SW480 (cell line): ENCODE results near the gene CPXM2.

Source experiments
- DNase-seq: peaks from one replicate; pipeline ENCODE4 v3.0.0-alpha.2; 2016; ENCODE audit warnings: low spot score

Gene CPXM2

DNA sequence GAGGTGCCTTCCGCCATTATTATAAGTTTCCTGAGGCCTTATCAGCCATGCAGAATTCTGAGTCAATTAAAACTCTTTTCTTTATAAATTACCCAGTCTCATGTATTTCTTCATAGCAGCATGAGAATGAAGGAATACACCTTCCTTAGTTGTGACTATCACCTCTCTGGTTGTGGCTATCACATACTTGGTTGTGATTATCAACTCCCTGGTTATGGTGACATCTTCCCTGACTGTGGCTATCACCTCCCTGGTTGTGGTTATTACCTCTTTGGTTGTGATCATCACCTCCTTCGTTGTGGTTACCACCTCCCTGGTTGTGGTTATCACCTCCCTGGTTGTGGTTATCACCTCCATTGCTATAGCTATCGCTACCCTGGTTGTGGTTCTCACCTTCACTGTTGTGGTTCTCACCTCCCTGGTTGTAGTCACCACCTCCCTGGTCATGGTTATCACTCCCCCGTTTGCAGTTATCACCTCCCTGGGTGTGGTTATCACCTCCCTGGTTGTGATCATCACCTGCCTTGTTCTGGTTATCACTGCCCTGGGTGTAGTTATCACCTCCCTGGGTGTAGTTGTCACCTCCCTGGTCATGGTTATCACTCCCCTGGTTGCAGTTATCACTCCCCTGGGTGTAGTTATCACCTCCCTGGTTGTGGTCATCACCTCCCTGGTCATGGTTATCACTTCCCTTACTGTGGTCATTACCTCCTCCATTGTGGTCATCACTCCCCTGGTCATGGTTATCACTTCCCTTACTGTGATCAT, 119.5 kb downstream of the CPXM2 start:
- no peak for DNase-seq

DNA sequence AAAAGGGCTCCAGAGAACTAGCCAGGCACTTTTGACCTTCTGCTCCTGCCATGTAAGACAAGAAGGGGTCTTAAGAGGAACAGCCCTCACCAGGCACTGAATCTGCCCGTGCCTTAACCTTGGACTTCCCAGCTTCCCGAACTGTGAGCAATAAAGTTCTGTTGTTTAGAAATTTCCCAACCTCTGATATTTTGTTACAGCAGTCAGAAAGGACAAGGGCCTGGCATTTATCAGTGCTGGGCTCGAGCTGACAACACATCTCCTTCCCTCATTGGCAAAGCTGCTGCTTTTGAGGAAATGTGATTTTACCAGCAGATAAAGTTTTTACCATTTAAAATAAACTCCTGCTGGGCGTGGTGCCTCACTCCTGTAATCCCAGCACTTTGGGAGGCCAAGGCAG, 122.0 kb downstream of the CPXM2 start:
- DNase-seq = no peak

DNA sequence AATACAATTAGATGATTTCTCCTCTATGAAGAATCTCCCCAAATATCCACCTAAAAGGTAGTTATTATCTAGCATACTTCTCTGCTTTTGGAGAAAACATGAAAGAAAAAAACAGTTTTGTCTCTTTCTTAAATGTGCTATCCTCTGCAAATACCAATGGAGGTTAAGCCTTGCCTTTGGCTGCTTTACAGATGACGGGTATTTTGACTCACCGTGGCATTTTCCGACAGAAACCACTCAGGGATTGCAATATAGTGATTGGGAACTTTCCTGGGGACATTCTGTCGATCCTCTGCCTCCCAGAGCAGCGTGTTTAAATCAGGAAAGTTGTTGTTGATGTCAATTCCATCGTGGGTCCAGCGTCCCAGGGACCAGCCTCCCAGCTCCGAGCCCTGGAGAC, 124.8 kb downstream of the CPXM2 start:
- no peak for DNase-seq

DNA sequence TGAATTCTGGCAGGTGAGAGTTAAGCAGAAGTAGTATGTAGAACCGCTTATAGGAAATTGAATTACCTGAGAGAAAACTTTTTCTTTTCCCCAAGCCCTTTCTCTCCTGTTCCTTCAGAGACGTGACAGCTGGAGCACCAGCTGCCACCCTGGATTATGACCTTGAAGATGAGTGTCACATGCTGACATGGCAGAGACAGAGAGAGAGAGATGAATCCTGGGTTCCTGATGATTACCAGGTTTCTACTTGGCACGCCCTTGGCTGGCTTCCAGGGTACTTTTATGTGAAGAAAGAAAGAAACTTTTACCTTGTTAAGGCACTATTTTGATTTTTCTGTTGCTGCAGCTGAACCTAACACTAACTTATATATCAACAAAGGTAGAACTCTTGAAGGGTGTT, 125.6 kb downstream of the CPXM2 start:
- no peak for DNase-seq

DNA sequence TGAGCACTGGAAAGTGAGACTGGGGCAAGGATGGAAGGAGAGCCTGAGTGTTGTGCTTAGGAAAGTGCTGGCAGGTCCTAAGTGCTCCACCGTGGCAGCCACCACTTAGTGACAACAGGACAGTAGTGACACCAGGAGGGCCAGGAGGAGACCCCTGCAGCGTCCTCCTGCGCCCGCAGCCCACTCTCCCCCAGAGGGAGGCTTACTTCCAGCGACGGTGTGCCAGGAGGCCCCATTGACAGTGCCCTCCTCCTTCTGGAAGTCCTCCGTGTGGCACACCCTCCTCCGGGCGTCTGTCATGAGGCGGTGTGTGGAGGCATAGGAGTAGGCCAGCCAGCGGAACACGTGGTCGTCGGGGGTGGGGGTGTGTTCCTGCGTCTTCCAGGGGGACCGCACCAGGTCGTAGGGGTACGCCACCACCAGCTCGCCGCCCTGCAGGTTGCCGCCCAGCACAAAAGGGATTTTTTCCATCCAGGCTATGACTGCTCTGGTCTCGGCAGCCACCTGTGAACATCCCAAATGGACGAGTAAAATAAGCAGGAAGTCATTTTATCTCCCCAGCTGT, 129.9 kb downstream of the CPXM2 start:
- DNase-seq = no peak

DNA sequence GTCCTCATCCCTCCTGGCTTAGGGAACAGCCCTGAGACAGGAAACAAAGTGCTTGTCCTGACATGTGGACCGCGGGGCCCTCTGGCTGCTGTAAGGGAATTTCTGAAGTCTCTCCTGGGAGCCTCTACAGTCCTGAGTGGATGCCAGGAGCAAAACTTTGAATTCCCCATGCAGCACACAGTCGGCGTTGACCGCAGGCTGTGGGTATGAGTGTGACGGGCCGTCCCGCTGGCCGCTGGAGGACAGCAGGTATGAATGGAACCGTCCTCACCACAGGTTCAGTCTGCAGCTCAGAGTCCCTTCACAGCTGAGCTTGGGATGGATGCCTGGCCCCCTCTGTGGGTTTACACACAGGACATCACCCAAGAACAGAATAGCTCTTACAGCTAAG, 130.6 kb downstream of the CPXM2 start:
- DNase-seq = no peak

DNA sequence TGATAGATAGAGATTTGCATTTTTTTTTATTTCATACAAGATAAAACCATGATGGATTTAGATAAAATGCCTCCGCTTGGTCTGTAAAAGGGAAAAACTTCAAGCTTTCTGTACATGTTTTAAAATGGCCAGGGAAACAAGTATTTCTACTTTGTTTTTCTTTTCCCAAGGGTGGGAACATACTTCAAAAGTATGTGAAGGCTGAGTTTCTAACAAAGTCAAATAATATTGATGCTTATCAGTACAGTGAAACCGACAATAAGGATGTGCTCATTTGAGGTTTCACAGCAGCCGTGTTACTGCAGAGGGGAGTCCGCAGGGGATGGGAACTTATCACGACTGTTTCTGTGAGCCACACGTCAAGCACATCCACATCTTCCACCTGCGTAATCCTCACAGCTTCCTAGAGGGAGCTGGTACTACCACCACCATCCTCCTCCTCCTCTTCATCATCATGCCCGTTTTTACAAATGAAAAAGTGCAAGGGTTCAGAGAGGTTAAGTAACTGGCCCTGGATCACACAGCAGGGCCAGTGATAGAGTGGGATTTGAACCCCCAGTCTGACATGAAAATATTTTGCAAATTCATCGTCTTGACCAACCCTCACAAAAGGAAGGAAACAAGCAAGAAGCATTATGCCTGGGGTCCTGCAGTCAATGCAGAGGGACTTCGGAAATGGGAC, 131.1 kb downstream of the CPXM2 start:
- DNase-seq = no peak

DNA sequence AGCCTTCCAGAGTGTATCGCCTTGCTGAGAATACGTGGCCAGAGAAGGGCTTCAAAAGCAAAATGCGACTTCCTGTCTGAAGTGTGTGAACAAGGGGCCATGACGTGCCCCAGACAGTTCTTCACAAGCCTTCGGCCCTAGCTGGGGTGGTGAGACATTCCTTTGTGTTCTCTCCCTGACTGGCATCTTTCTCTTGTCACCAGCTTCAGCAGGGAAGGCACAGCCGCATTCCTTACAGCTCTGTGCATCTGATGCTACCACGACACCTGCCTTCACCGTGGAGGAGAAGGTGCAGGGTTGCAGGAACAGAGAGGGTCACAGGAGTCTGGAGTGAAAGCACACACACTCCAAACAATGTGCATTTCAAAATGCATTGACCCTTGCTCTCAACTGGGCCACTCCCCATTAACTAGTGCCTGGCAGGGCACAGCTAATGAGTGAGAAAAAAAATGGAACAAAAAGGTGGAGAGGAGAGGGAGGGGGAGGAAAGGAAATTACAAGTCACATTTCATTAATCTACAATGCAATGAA, 132.0 kb downstream of the CPXM2 start:
- DNase-seq = peak; percentile 32

DNA sequence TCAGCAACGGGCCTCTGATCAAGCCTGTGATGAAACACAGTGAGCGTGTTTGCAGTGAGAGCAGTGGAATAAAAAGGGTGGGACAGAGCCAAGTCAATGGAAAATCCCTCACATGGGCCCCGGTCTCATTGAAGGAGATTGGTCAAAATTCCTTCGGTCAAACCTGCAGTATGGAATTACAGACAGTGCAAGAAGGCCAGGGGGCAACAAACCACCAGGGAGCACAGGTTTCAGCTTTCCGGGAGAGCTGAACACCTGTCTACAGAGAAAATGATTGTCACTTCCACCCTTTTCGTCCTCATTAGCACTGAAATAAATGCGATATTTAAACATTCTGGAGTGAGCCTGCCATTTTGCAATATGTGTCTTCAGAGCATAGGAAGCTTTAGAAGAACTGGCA, 132.6 kb downstream of the CPXM2 start:
- DNase-seq = no peak

DNA sequence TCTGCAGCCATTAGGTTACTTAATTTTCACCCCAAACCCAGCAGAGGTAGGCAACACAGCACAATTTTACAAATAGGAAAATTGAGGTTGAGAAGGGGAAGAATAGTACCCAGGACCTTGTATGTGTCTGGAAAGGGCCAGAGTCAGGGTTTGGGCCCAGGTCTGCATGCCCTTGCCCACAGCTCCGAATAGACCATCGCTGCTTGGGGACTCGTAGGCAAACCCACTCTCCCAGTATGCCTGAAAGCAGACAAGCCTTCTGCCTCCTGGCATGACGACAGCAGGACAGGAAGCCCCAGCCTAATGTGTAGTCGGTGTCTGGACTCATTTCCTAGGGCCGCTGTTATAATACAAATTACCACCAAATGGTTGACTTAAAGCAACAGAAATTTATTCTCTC, 133.8 kb downstream of the CPXM2 start:
- no peak for DNase-seq

DNA sequence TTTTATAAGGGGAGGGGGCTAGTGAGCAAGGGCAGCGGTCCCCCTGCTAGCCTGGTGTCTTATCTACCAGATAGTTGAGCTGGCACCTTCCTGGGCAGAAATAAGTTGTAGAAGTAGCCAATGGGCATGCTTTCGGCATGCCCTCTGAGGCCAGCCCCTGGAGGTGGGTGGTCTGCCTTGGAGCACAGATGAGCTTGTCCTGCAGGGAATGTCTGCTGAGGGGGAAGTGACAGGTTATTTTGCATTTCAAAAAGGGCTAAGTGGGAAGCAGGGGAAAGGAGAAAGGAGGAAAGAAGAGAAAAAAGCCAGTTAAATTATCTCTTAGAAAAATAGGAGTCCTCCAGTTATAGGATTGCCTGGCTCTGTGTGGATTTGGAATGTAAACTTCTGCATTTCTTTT, 136.5 kb downstream of the CPXM2 start:
- no peak for DNase-seq

DNA sequence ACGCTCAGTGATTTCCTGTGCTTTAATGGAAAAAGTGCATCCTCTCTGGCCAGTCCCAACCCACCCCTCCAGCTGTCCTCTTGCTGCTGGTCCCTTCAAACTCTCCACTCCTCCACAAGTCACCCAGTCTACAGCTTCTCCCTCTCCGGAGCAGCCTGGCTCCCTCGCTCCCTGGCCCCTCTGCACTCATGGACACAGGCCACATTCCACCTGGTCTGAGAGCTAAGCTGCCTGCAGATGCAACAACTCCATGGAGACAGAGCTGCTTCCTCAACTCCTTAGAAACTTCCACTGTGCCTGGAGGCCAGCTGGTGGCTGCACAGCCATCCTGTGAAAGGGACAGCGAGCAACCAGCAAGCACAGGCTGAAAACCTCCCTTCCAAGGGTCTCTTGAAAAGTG, 137.5 kb downstream of the CPXM2 start:
- DNase-seq = no peak

DNA sequence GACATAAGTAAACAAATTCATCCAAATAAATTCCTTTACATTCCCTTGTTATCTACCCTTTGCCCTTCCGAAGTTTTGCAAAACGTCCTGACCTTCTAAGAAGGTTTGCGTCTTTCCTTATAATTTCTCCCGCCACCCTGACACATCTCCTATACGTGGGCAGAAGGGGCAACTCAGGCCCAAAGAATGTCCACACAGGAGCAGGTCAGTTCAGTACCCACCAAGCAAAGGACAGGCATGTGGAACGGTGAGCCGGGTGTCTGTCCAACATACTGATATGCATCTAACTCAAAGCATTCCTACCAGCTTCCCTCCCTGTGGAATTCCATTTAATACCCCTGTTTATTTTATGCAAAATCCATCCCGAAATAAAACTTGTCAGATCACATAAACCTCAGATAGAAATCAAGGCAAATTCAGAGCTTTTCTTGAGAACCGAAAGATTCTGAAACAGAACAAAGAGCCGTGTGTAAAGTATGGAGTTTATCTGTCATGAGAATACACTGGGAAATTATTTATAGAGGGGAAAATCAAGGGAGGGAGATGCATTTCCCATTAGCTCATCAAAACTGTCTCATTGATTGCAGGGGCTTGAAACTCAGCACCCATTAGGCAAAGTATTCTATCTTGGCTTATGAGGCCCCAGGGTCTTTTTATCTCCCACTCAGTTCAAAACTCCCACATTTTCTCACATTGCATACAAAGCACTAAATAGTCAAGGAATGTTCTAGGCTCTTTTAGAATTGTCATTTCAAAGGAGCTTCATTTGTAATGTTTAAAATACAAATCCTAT, 140.1 kb downstream of the CPXM2 start:
- DNase-seq = no peak

DNA sequence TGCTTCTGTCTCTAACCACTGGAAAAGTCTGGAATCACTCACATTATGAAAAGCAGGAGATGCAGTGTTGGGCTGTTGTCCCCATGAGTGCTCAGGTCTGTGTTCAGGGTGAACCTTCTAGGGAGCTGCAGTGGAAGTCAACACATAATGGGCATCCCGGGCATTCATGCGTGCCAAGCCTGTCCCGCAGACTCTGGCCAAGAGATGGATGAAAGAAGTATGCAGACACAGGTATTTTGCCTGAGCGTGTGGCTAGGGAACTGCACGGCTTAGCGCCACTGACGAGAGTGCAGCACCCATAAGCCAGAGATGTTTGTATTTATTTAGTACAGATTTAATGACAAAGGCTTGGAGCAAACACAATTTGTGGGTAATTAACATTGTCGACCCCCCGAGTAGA, 140.7 kb downstream of the CPXM2 start:
- DNase-seq = no peak

DNA sequence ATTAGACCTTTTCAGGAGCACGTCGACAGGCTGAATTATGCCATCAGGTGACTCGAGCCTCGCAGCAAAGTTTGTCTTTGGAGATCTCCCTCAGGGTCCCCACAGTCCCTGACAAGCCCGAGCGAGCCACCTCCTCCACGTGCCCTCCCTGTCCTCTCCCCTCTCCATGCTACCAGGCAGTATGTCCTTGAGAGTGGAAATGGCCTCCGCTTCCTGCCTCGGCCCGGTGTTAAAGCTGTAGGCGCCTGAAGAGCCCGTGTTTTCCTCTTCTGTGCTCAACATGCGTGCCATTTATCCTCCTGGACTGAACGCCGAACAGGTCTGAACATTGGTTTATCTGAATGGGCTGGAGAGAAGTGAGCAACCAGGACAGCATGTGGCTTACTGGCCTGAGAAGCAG, 142.9 kb downstream of the CPXM2 start:
- no peak for DNase-seq

DNA sequence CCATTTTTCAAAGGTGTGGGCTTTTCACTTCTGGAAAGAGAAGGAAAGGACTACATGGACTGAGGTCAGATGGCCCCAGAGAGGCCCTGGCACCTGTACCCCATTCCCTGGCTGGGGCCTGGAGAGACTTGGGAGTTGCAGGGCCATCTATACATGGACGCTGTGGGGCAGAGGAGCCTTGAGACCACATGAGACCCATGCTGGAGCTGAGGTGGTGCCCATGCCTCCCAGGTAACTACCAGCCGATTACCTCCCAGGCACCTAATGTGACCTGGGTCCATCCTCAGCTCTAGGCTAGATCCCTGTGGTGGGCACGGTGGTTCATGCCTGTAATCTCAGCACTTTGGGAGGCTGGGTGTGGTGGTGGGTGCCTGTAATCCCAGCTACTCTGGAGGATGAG, 144.2 kb downstream of the CPXM2 start:
- no peak for DNase-seq

DNA sequence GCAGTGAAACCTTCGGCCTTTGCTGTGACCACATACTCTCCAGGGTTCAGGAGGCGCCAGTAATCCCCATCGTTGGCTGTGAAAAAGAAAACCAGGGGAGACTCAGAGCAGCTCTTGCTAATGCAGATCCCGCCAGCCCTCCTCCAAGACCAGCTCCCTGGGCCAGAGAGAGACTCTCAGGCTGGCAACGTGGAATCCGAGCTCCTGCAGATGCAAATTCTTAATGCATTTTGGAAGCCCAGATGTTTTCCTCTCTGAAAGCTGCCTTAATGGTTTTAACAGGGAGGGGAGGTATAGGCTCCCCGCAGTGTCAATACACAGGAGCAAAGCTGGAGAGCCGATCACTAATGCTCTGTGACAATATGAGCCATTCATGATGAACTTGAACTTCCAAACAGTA, 144.7 kb downstream of the CPXM2 start:
- no peak for DNase-seq

DNA sequence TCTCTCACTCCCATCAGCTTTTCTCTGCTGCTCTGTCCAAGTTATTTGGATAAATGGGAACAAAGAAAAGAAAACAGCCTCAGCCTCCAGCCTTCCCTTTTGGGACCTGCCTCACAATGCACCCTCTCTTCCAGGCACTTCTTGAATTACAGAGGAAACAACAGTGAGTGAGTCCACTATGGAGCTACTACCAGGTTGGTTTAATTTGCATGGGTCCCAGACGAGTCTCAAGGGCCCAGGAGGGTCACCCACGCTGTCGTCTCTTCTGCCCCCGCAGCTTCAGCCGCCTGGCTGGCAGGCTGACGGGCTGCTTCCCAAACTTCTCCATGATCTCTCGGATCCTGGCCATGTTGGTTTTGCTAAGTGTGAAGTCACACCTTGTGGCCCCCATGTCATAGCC, 145.1 kb downstream of the CPXM2 start:
- DNase-seq = no peak

DNA sequence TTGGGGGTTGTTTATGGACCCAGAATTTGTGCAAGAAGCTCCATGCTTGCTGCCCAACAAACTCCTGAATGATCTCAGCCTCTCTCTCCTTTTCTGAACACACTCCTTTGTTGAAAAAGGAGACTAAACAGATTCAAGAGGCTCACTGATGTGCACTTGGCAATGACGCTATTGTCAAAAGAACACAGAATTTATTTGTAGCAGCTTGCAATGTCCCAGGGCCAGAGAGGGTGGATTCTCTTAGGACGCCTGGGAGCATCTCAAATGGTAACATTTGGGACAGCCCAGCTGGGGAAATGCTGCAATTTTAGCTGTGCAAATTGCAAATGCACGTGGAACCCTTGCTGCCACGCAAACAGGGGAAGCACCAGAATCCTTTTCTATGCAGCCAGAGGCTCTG, 145.5 kb downstream of the CPXM2 start:
- no peak for DNase-seq

DNA sequence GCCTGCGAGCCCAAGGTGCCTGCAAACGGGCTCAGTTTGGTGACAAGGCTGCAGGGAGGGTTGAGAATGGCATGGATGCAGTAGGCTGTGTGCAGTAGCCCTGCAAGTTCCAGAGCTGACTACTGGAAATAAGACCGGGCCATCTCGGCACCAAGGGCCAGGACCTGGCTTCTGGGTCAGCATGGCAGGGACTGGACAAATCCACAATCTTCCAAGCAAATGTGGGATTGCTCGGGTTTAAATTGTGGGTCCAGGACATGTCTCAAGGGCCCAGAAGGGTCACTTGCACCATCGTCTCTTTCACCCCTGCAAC, 147.4 kb downstream of the CPXM2 start:
- no peak for DNase-seq

DNA sequence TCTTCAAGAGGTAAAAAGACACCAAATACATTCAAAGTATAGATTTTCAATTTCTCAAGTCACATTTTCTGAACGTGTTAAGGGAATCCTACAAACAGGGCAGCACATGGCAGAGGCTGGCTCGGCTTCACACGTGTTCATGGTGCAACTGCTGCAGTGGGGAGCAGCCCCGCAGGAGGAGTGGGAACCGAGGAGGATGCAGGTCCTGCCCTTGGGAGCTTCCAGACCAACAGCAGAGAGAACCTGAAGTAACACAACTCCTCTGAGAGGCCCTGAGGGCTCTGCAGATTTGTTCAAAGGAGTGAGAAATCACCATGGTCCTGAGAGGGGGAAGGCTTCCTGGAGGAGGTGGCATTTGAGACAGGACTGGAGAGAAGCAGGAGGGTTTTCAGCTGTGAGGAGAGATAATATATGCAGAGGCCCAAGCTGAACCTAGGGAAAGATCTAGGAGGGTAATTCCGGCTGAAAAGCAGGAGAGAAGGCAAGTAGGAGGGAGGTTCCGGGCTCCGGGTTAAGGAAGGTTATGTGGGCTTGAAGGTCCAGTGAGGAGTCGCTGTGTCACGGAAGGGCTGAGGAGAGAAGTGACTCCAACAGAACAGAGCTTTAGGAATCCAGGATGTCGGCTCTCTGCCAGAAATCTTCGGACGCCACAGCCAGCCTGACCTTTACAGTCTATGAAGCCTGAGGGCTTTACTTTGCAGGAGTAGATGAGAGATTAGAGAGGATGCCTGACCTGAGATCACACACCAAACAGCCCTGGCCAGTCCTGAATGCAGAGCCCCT, 148.0 kb downstream of the CPXM2 start:
- DNase-seq = no peak
